G401.6 (cell line): ENCODE results near the gene RC3H2.
"Not testable (repeated sequence)": the region's sequence is repeated elsewhere in the genome, so short reads cannot be mapped to it uniquely, and the experiment has no call there.

Experiments used
- FAIRE-seq: peaks from 2 replicates; lab custom pipeline; 2012; peaks lifted over from hg19 to GRCh38; lab: Jason Lieb, UNC

The RC3H2 gene

DNA sequence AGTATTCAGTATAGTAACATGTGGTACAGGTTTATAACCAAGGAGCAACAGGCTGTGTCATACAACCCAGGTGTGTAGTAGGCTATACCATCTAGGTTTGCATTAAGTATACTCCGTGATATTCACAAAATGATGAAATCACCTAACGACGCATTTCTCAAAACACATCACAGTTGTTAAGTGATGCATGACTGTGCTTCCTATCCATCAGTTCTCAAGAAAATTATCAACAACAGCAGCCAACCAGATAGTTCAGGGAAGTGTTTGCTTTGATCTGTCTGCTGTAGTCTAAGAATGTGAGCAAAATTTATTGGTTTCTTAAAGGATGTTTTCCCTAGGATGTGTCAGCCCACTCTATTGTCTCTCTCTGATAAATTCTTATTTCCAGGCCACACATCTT is 18.8 kb upstream of the RC3H2 start:
- FAIRE-seq = no peak

DNA sequence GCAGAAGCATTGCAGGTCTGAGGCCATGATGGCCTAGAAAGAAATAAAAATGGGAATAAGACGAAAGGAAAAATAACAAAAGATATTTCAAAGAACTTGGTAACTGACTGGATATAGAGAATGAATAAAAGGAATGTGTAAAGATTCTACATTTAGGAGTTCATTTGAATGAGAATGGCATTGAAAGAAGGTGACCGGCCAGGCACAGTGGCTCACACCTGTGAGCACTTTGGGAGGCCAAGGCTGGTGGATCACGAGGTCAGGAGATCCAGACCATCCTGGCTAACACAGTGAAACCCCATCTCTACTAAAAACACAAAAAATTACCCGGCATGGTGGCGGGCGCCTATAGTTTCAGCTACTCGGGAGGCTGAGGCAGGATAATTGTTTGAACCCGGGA is 17.6 kb upstream of the RC3H2 start:
- no peak for FAIRE-seq

DNA sequence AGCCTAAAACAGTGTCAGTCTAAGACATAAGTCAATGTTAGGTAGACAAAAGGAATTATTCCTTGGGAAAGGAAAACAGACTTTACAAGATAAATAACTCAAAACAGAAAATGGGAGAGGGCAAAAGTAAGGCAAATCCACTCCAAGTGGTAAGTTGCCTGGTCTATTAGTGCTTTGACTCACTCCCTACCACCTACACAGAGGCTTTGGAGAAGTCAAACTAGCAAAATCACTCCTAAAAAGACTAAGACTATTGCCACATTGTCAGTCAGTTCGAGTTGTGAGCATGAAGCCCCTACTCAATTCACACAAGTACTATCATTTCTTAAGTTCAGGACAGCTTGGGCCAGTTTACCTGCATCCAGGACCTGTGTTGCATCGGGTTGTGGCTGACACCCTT is 13.2 kb upstream of the RC3H2 start:
- FAIRE-seq = no peak

GRCh38 chr9:122912964-122913673 is 8.0 kb upstream of the RC3H2 start, which contains the start of gene ZBTB6:
TSS of gene ZBTB6 (minus strand) at chr9:122913323. CDS start at chr9:122912072, 1,251 bp downstream.
- peak; percentile 61 for FAIRE-seq

GRCh38 chr9:122912671-122912963 is 7.5 kb upstream of the RC3H2 start:
- FAIRE-seq = no peak

DNA sequence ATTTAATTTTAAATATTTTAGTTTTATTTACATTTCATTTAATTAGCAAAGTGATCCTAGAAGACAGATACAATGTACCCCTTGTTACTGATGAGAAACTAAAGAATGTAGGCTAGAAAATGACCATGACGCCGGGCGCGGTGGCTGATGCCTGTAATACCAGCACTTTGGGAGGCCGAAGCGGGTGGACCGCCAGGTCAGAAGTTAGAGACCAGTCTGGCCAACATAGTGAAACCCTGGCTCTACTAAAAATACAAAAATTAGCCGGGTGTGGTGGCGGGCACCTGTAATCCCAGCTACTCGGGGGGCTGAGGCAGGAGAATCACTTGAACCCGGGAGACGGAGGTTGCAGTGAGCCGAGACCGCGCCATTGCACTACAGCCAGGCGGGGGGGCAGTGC is 963 bp upstream of the RC3H2 start:
- FAIRE-seq = not testable (repeated sequence)

- FAIRE-seq = no peak
Observed at GRCh38 chr9:122904466-122904822, 715 bp downstream of the RC3H2 start.

- no peak for FAIRE-seq
Observed at GRCh38 chr9:122900791-122901190, 4.4 kb downstream of the RC3H2 start.

GRCh38 chr9:122897969-122898368 is 7.2 kb downstream of the RC3H2 start:
- peak; percentile 17 for FAIRE-seq

- FAIRE-seq = no peak
Observed at GRCh38 chr9:122888480-122888879, 16.7 kb downstream of the RC3H2 start.

GRCh38 chr9:122883125-122883524 is 22.0 kb downstream of the RC3H2 start:
- no peak for FAIRE-seq

GRCh38 chr9:122879443-122879842 is 25.7 kb downstream of the RC3H2 start:
- no peak for FAIRE-seq

DNA sequence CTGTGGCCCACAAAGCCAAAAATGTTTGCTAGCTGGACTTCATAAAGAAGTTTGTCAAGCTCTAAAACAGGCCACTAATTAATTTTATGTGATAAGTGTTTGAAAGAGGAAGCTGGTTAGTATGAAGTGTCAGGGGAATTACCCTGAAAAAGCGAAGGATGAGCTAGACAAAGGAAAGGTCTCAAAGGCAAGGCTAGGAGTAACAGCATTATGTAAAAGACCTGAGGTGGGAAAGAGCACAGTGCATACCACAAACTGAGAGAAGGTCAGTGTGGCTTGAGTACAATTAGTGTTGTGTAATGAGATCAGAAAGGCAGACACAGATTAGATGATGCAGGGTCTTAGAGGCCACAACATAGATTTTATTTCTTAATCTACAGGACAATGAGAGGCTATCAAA is 29.6 kb downstream of the RC3H2 start:
- no peak for FAIRE-seq

DNA sequence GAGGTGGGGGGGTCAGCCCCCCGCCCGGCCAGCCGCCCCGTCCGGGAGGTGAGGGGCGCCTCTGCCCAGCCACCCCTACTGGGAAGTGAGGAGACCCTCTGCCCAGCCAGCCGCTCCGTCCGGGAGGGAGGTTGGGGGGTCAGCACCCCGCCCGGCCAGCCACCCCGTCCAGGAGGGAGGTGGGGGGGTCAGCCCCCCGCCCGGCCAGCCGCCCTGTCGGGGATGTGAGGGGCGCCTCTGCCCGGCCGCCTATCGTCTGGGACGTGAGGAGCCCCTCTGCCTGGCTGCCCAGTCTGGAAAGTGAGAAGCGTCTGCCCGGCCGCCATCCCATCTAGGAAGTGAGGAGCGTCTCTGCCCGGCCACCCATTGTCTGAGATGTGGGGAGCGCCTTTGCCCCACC is 37.9 kb downstream of the RC3H2 start:
- FAIRE-seq = not testable (repeated sequence)

DNA sequence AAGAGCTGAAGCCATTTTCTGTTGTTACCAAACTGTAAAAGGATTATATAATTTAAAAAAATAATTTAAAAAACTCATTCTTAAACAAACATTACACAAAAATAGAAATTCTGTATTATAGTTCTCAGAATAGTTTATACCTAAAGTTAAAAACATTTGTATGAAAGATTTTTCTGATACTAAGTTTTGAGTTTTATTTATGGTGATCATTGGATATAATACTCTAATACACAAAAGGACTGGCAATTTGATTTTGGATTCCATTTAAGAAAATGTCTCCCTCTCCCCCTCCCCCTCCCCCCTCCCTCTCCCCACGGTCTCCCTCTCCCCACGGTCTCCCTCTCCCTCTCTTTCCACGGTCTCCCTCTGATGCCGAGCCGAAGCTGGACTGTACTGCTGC is 39.1 kb downstream of the RC3H2 start:
- FAIRE-seq = peak; percentile 67

- no peak for FAIRE-seq
Observed at GRCh38 chr9:122865300-122865699, 39.9 kb downstream of the RC3H2 start.

DNA sequence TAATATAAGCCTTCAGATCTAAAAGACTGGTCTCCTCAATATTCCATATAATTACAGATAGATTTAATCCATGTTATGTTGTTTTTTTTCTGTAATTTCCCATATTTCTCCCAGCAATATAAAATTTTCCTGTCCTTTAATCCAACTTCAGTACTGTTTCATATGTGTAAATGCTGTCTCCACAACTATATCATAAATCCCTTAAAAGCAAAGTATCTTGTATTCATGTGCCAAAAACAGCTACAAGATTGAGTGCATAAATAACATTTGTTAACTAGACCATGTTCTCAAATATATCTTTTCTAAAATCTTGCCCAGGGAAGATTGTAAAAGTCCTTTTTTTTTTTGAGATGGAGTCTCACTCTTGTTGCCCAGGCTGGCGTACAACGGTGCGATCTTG is 41.8 kb downstream of the RC3H2 start:
- no peak for FAIRE-seq

- FAIRE-seq = no peak
Observed at GRCh38 chr9:122860319-122861142, 44.6 kb downstream of the RC3H2 start.

- FAIRE-seq = no peak
Observed at GRCh38 chr9:122857815-122858214, 47.3 kb downstream of the RC3H2 start.

DNA sequence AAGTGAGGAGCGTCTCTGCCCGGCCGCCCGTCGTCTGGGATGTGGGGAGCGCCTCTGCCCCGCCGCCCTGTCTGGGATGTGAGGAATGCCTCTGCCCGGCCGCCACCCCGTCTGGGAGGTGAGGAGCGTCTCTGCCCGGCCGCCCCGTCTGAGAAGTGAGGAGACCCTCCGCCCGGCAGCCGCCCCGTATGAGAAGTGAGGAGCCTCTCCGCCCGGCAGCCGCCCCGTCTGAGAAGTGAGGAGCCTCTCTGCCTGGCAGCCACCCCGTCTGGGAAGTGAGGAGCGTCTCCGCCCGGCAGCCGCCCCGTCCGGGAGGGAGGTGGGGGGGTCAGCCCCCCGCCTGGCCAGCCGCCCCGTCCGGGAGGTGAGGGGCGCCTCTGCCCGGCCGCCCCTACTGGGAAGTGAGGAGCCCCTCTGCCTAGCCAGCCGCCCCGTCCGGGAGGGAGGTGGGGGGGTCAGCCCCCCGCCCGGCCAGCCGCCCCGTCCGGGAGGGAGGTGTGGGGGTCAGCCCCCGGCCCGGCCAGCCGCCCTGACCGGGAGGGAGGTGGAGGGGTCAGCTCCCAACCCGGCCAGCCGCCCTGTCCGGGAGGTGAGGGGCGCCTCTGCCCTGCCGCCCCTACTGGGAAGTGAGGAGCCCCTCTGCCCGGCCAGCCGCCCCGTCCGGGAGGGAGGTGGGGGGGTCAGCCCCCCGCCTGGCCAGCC is 52.9 kb downstream of the RC3H2 start:
- not testable (repeated sequence) for FAIRE-seq

- no peak for FAIRE-seq
Observed at GRCh38 chr9:122848256-122848943, 56.8 kb downstream of the RC3H2 start.

DNA sequence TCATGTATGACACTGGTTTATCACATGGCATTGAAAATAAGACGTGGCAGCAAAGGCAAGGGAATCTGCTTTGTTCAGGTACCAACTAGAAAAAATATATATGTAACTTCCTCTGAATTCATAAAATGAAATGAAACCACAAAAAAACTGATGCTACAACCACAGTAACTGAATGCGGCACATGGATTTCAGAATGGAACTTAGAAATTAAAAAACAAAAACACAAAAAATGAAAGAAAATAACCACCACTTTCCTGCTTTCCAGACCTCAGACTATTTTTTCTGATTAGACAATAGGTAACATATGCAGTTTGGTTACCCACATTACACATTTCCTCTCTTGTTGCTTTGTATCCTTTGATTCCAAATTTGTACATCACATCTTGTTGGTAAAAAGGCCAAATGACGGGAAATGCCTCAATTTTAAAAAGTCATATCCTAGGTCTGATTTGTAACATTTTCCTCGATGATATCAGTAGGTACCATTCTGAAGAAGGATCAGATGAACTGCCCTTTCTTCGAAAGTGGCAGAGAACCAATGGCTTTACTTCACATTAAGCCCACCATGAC is 58.7 kb downstream of the RC3H2 start:
- FAIRE-seq = no peak
